Duodenal mucosa (tissue), 2 donors: Measurements from ENCODE around the gene TLX1.

Source experiments
- H3K27ac ChIP-seq: one replicate; pipeline ENCODE4 v1.7.0; 2013; ENCODE audit warnings: low read depth, low read length
- H3K27me3 ChIP-seq, 2 donors: one replicate each; pipeline ENCODE4 v1.7.0; 2013; ENCODE audit warnings: low read length in 2 of 2, control low read depth in 1 of 2; ENCODE audit not compliant: insufficient read depth in 2 of 2, control insufficient read depth in 1 of 2
- H3K36me3 ChIP-seq, 2 donors: one replicate each; pipeline ENCODE4 v1.7.0; 2013; ENCODE audit warnings: low read length in 2 of 2, control low read depth in 1 of 2; ENCODE audit not compliant: insufficient read depth in 2 of 2, control insufficient read depth in 1 of 2
- H3K4me1 ChIP-seq, 2 donors: one replicate each; pipeline ENCODE4 v1.7.0; 2013; ENCODE audit warnings: low read length in 2 of 2, control low read depth in 1 of 2; ENCODE audit not compliant: insufficient read depth in 2 of 2, control insufficient read depth in 1 of 2
- H3K4me3 ChIP-seq, 2 donors: one replicate each; pipeline ENCODE4 v1.7.0; 2013; ENCODE audit warnings: low read length in 2 of 2, low read depth in 1 of 2
- H3K9ac ChIP-seq, 2 donors: one replicate each; pipeline ENCODE4 v1.7.0; 2013; ENCODE audit warnings: low read length in 2 of 2, low read depth in 1 of 2
- H3K9me3 ChIP-seq, 2 donors: one replicate each; pipeline ENCODE4 v1.7.0; 2013; ENCODE audit warnings: low read length in 2 of 2, control low read depth in 1 of 2; ENCODE audit not compliant: control insufficient read depth in 1 of 2

Gene TLX1

GRCh38 chr10:101122270-101123084 is 8.6 kb upstream of the TLX1 start:
- Histone ChIP-seq H3K9me3 (no peaks in the 10 kb centered on the region), H3K36me3 (no peaks in the 10 kb centered on the region), H3K4me3 (peak overlapping the region; percentile 32 to 53), H3K9ac (no peak overlapping the region), H3K4me1 (peaks cover 30 to 35% of the 10 kb centered on the region in 2 donors), H3K27me3 (peaks cover 34 to 60% of the 10 kb centered on the region in 2 donors), H3K27ac (no peak overlapping the region)

- Histone ChIP-seq H3K9me3 (no peaks in the 10 kb centered on the region), H3K27ac (no peak overlapping the region), H3K36me3 (no peaks in the 10 kb centered on the region), H3K4me1 (peaks cover 30 to 35% of the 10 kb centered on the region in 2 donors), H3K4me3 (peak overlapping the region; percentile 32 to 53), H3K9ac (no peak overlapping the region), H3K27me3 (peaks cover 35 to 62% of the 10 kb centered on the region in 2 donors)
These were observed 7.8 kb upstream of the TLX1 start for GRCh38 chr10:101123085-101123814.

GRCh38 chr10:101123815-101124617 is 7.1 kb upstream of the TLX1 start:
- no peak overlapping the region for H3K27ac ChIP-seq
- H3K9me3 ChIP-seq, result no peaks in the 10 kb centered on the region
- no peak overlapping the region for H3K9ac ChIP-seq
- peaks cover 37 to 68% of the 10 kb centered on the region in 2 donors for H3K27me3 ChIP-seq
- no peaks in the 10 kb centered on the region for H3K36me3 ChIP-seq
- peaks cover 30 to 35% of the 10 kb centered on the region in 2 donors for H3K4me1 ChIP-seq
- peak overlapping the region; percentile 32 to 53 for H3K4me3 ChIP-seq

GRCh38 chr10:101124933-101125332 is 6.2 kb upstream of the TLX1 start:
- no peaks in the 10 kb centered on the region for H3K9me3 ChIP-seq
- peaks cover 44 to 73% of the 10 kb centered on the region in 2 donors for H3K27me3 ChIP-seq
- H3K27ac ChIP-seq, result no peak overlapping the region
- peaks cover 30 to 35% of the 10 kb centered on the region in 2 donors for H3K4me1 ChIP-seq
- H3K36me3 ChIP-seq, result no peaks in the 10 kb centered on the region
- H3K9ac ChIP-seq, result no peak overlapping the region
- no peak overlapping the region for H3K4me3 ChIP-seq

- Histone ChIP-seq H3K36me3 (no peaks in the 10 kb centered on the region), H3K27me3 (peaks cover 56 to 87% of the 10 kb centered on the region in 2 donors), H3K9ac (no peak overlapping the region), H3K27ac (no peak overlapping the region), H3K4me3 (no peak overlapping the region), H3K4me1 (peaks cover 21% of the 10 kb centered on the region in 2 donors), H3K9me3 (no peaks in the 10 kb centered on the region)
These were observed 4.1 kb upstream of the TLX1 start for GRCh38 chr10:101126684-101127628.

- no peak overlapping the region for H3K27ac ChIP-seq
- H3K9ac ChIP-seq, result no peak overlapping the region
- H3K9me3 ChIP-seq, result no peaks in the 10 kb centered on the region
- H3K36me3 ChIP-seq, result no peaks in the 10 kb centered on the region
- H3K4me1 ChIP-seq, result peaks cover 1 to 7% of the 10 kb centered on the region in 2 donors
- H3K4me3 ChIP-seq, result no peak overlapping the region
- H3K27me3 ChIP-seq, result peaks cover 65 to 88% of the 10 kb centered on the region in 2 donors
These were observed 959 bp upstream of the TLX1 start for GRCh38 chr10:101130141-101130540.

GRCh38 chr10:101131962-101132635 is 999 bp downstream of the TLX1 start:
- no peak overlapping the region for H3K4me3 ChIP-seq
- no peaks in the 10 kb centered on the region for H3K9me3 ChIP-seq
- no peak overlapping the region for H3K27ac ChIP-seq
- no peak overlapping the region for H3K9ac ChIP-seq
- H3K27me3 ChIP-seq, result peaks cover 73 to 90% of the 10 kb centered on the region in 2 donors
- peaks cover 4 to 7% of the 10 kb centered on the region in 2 donors for H3K4me1 ChIP-seq
- H3K36me3 ChIP-seq, result no peaks in the 10 kb centered on the region

- H3K9me3 ChIP-seq, result no peaks in the 10 kb centered on the region
- peaks cover 4 to 7% of the 10 kb centered on the region in 2 donors for H3K4me1 ChIP-seq
- no peak overlapping the region for H3K9ac ChIP-seq
- H3K27me3 ChIP-seq, result peaks cover 80 to 97% of the 10 kb centered on the region in 2 donors
- no peaks in the 10 kb centered on the region for H3K36me3 ChIP-seq
- H3K27ac ChIP-seq, result no peak overlapping the region
- no peak overlapping the region for H3K4me3 ChIP-seq
These were observed 1.8 kb downstream of the TLX1 start for GRCh38 chr10:101132636-101133473.
